GM18867 (cell line): ENCODE results near the gene NHLH1.
A peak's percentile ranks its signal among the peaks of the same experiment; 100 is the strongest.
"Not testable (repeated sequence)": the region's sequence is repeated elsewhere in the genome, so short reads cannot be mapped to it uniquely, and the experiment has no call there.

ENCODE experiments used
- ATAC-seq: cut with Tn5 transposase; IDR thresholded peaks from one replicate; pipeline ENCODE4 v1.9.1; 2021; ENCODE audit warnings: mild to moderate bottlenecking, moderate library complexity; ENCODE audit not compliant: unreplicated experiment

Gene NHLH1

GRCh38 chr1:160376525-160377131, 9.8 kb downstream of the NHLH1 start:
- peak; percentile 50 for ATAC-seq

- no peak for ATAC-seq
Measured at GRCh38 chr1:160377585-160378206, 10.8 kb downstream of the NHLH1 start.

- not testable (repeated sequence) for ATAC-seq
Measured at GRCh38 chr1:160384812-160385211, 17.9 kb downstream of the NHLH1 start.

- not testable (repeated sequence) for ATAC-seq
Measured at GRCh38 chr1:160388406-160388805, 21.5 kb downstream of the NHLH1 start.

GRCh38 chr1:160394673-160395072, 27.8 kb downstream of the NHLH1 start:
- ATAC-seq = no peak

- ATAC-seq = no peak
Measured at GRCh38 chr1:160397651-160398050, 30.8 kb downstream of the NHLH1 start.

- no peak for ATAC-seq
Measured at GRCh38 chr1:160398823-160399222, 32.0 kb downstream of the NHLH1 start.

- no peak for ATAC-seq
Measured at GRCh38 chr1:160399544-160400222, 32.8 kb downstream of the NHLH1 start.

- ATAC-seq = no peak
Measured at GRCh38 chr1:160400223-160400645, 33.4 kb downstream of the NHLH1 start, which contains the start of gene VANGL2. Gene VANGL2, plus strand, starts transcription at chr1:160400564. Its CDS starts 15,274 bp downstream, at chr1:160415838.

GRCh38 chr1:160400646-160401486, 34.0 kb downstream of the NHLH1 start:
- no peak for ATAC-seq

GRCh38 chr1:160401487-160401805, 34.6 kb downstream of the NHLH1 start:
- no peak for ATAC-seq

GRCh38 chr1:160402001-160402795, 35.3 kb downstream of the NHLH1 start:
- ATAC-seq = no peak

- no peak for ATAC-seq
Measured at GRCh38 chr1:160403244-160403643, 36.4 kb downstream of the NHLH1 start.

- ATAC-seq = no peak
Measured at GRCh38 chr1:160404094-160404493, 37.2 kb downstream of the NHLH1 start.

GRCh38 chr1:160405331-160405877, 38.5 kb downstream of the NHLH1 start:
- ATAC-seq = no peak

- no peak for ATAC-seq
Measured at GRCh38 chr1:160406131-160406968, 39.5 kb downstream of the NHLH1 start.

GRCh38 chr1:160407839-160408801, 41.2 kb downstream of the NHLH1 start:
- no peak for ATAC-seq

- ATAC-seq = no peak
Measured at GRCh38 chr1:160408864-160409263, 42.0 kb downstream of the NHLH1 start.
